H1 (cell line): ENCODE results near the gene CGN. TPM values are rescaled to one million over a fixed set of nuclear protein-coding genes. Genes with fewer than 3 reads are reported as not detected.

Experiments used
- CBX5 ChIP-seq: fragments of 300-800, 300-1000 bp; sonication (generic); IDR thresholded peaks from 2 replicates; pipeline ENCODE4 v1.7.1; 2016; ENCODE audit warnings: antibody characterized with exemption, low read length, low read depth
- CBX8 ChIP-seq: fragments of 300-800, 300-1000 bp; sonication (generic); IDR thresholded peaks from 2 replicates; pipeline ENCODE4 v1.7.1; 2016; ENCODE audit warnings: low read depth, low read length, borderline replicate concordance
- EGR1 ChIP-seq: IDR thresholded peaks from 2 replicates; pipeline ENCODE4 v1.6.1; 2011; ENCODE audit warnings: low read depth, low read length, borderline replicate concordance
- KDM4A ChIP-seq: IDR thresholded peaks from one replicate; pipeline ENCODE4 v1.7.1; 2012; ENCODE audit warnings: low read depth, mild to moderate bottlenecking, moderate library complexity, low read length, inconsistent platforms; ENCODE audit not compliant: severe bottlenecking
- RAD21 ChIP-seq, 2 experiments: IDR thresholded peaks in 1 of 2; conservative IDR thresholded peaks in 1 of 2; 2 replicates each; pipeline ENCODE4 v1.6.1; 2011; ENCODE audit warnings: low read depth in 2 of 2, low read length in 2 of 2, improper control_type of control experiment in 1 of 2, inconsistent platforms in 1 of 2, mild to moderate bottlenecking in 1 of 2, moderate library complexity in 1 of 2
- TCF12 ChIP-seq: IDR thresholded peaks from 2 replicates; pipeline ENCODE4 v1.6.1; 2011; ENCODE audit warnings: low read depth, mild to moderate bottlenecking, low read length
- polyA plus RNA-seq, 7 experiments: library from polyadenylated mRNA; depleted of rRNA in 3 of 7; stranded (reverse) in 5 of 7; unstranded in 2 of 7; fragments of >200 nt in 5 of 7; fragments of 200-250 nt in 2 of 7; gene quantifications; 1 replicate in 5 of 7; 2 replicates in 1 of 7; 4 replicates in 1 of 7; pipeline versions ENCODE4 v1.2.1 to v1.2.3, GENCODE V29; 2011 to 2013; ENCODE audit warnings: missing spikeins in 2 of 7, mixed read lengths in 2 of 7
- total RNA-seq: library from RNA; stranded (reverse); fragmentation: NEBNext Ultra II Directional; extraction: Animal tissue kit (Norgen Biotek cat#: 25700); gene quantifications from 2 replicates; pipeline ENCODE4 v1.2.1, GENCODE V29; 2021

The CGN gene
- total and polyA plus RNA-seq, 2 of the 8 experiments (the other 6 are each of a cell fraction or from before 2014, with no cell fraction given): 15.9 to 52.7 TPM

- TF ChIP-seq RAD21 (IDR thresholded peaks at IDR 0.05 in 1 of 2, conservative IDR thresholded peaks at IDR 0.05 in 1 of 2; ENCODE audit: low read depth in 2 of 2, low read length in 2 of 2) (no peak), EGR1 (no peak), CBX5 (no peak), KDM4A (no peak), CBX8 (no peak), TCF12 (no peak)
Observed at GRCh38 chr1:151533870-151534269, 22.7 kb downstream of the CGN start (continued).
